Activated T-cell treated with anti-CD3 and anti-CD28 coated beads for 48 hours (primary cell): Measurements from ENCODE around the gene CRMP1.

Experiments
- DNase-seq: peaks from one replicate; pipeline ENCODE4 v3.0.0-alpha.2; 2020; ENCODE audit warnings: low read depth

Gene CRMP1

GRCh38 chr4:5919571-5919970, 26.7 kb upstream of the CRMP1 start:
- no peak for DNase-seq

GRCh38 chr4:5919044-5919443, 26.2 kb upstream of the CRMP1 start:
- no peak for DNase-seq

- DNase-seq, result no peak
Observed at GRCh38 chr4:5918331-5918985, 25.6 kb upstream of the CRMP1 start.

- no peak for DNase-seq
Observed at GRCh38 chr4:5917672-5918071, 24.8 kb upstream of the CRMP1 start.

GRCh38 chr4:5916229-5916628, 23.3 kb upstream of the CRMP1 start:
- DNase-seq, result no peak

- no peak for DNase-seq
Observed at GRCh38 chr4:5913454-5913853, 20.6 kb upstream of the CRMP1 start.

- DNase-seq, result no peak
Observed at GRCh38 chr4:5912614-5913019, 19.7 kb upstream of the CRMP1 start.

GRCh38 chr4:5908876-5909427, 16.1 kb upstream of the CRMP1 start:
- DNase-seq, result no peak

GRCh38 chr4:5906191-5906590, 13.3 kb upstream of the CRMP1 start:
- DNase-seq, result no peak

GRCh38 chr4:5905714-5906113, 12.8 kb upstream of the CRMP1 start:
- no peak for DNase-seq

- no peak for DNase-seq
Observed at GRCh38 chr4:5900844-5901243, 8.0 kb upstream of the CRMP1 start.

GRCh38 chr4:5899881-5900280, 7.0 kb upstream of the CRMP1 start:
- DNase-seq, result no peak

GRCh38 chr4:5899396-5899795, 6.5 kb upstream of the CRMP1 start:
- DNase-seq, result no peak

GRCh38 chr4:5897674-5898073, 4.8 kb upstream of the CRMP1 start:
- DNase-seq, result no peak

- DNase-seq, result no peak
Observed at GRCh38 chr4:5895287-5895686, 2.4 kb upstream of the CRMP1 start.

- DNase-seq, result no peak
Observed at GRCh38 chr4:5894266-5894665, 1.4 kb upstream of the CRMP1 start.

- DNase-seq, result no peak
Observed at GRCh38 chr4:5893591-5893990, 705 bp upstream of the CRMP1 start.

GRCh38 chr4:5892323-5893003, 423 bp downstream of the CRMP1 start:
- DNase-seq, result no peak

GRCh38 chr4:5891563-5892322, 1.1 kb downstream of the CRMP1 start:
- no peak for DNase-seq

- DNase-seq, result no peak
Observed at GRCh38 chr4:5890063-5890727, 2.7 kb downstream of the CRMP1 start.

- no peak for DNase-seq
Observed at GRCh38 chr4:5889002-5889696, 3.7 kb downstream of the CRMP1 start.
